GM12873 (cell line): ENCODE measurements around the gene TXNDC2.

ENCODE experiments used
- TF ChIP-seq, protein P1 (sequence below): IDR thresholded peaks from 2 replicates; pipeline ENCODE4 v1.5.1; 2012; ENCODE audit warnings: low read depth, mild to moderate bottlenecking, moderate library complexity, low read length, control low read depth; ENCODE audit not compliant: insufficient read depth; ENCODE audit errors: missing control alignments

TXNDC2 gene

GRCh38 chr18:9885170-9886004, at the start of gene TXNDC2:
TXNDC2 (plus strand) TSS chr18:9885973; CDS start chr18:9886681, 708 bp downstream.
- TF ChIP-seq, protein P1, sequence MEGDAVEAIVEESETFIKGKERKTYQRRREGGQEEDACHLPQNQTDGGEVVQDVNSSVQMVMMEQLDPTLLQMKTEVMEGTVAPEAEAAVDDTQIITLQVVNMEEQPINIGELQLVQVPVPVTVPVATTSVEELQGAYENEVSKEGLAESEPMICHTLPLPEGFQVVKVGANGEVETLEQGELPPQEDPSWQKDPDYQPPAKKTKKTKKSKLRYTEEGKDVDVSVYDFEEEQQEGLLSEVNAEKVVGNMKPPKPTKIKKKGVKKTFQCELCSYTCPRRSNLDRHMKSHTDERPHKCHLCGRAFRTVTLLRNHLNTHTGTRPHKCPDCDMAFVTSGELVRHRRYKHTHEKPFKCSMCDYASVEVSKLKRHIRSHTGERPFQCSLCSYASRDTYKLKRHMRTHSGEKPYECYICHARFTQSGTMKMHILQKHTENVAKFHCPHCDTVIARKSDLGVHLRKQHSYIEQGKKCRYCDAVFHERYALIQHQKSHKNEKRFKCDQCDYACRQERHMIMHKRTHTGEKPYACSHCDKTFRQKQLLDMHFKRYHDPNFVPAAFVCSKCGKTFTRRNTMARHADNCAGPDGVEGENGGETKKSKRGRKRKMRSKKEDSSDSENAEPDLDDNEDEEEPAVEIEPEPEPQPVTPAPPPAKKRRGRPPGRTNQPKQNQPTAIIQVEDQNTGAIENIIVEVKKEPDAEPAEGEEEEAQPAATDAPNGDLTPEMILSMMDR, result no peak

GRCh38 chr18:9838144-9838877, 47.5 kb upstream of the TXNDC2 start:
- TF ChIP-seq, protein P1, result no peak

GRCh38 chr18:9839211-9839610, 46.6 kb upstream of the TXNDC2 start:
- TF ChIP-seq, protein P1, result no peak

DNA sequence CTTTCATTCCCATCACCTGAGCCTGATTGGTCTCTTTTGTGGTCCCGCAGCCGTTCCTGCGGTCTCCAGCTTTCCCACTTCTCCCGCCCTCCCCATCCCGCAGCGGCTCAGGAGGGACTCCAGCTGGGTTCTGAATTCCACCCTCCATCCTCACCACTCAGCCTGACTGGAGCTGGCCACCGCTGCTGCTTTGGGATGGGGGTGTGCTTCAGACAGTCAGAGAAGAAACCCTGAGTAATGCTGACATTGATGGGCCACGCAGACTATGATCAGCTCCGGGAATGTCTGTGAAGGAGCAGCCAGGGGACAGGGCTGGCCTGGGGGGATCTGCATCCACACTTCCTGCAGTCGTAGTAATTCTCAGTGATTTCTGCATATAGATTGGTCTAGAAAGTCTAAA, 45.9 kb upstream of the TXNDC2 start:
- TF ChIP-seq, protein P1, result no peak

DNA sequence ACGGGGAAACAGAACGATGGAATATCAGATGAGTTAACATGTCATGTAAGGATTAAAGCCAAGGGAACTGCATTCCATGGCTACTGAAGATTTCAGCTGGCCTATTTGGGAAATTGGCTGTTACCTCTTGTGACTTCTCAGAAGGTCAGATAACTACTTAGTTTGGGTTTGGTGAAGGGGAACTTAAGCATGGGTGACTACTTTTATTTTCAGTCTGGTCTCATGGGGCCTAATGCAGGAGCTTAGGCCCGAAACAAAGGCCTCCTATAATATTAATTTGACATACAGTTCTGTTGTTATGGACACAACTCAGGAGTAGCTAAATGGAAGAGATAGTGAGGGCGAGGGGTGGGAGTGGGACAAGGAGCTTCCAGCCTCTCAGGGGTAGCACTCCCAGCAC, 44.0 kb upstream of the TXNDC2 start:
- TF ChIP-seq, protein P1, result no peak

DNA sequence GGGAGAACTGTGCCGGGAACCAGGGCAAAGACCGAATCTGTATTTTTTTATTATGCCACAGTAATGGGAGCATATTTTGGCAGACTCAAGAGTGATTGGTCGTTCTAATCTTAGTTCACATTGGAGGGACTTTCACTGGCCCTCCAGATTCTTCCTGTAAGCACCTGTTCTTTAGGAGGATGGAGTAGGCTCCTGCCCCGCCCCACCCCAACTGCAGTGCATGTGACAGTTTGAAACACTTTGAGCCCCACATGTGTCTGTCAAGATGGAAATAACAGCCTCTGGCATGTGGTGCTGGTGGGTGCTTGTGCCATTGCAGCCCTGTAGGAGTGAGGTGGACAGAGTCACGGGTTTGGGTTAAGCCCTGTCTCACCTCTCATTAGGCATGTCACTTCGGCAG, 43.3 kb upstream of the TXNDC2 start:
- TF ChIP-seq, protein P1, result no peak

DNA sequence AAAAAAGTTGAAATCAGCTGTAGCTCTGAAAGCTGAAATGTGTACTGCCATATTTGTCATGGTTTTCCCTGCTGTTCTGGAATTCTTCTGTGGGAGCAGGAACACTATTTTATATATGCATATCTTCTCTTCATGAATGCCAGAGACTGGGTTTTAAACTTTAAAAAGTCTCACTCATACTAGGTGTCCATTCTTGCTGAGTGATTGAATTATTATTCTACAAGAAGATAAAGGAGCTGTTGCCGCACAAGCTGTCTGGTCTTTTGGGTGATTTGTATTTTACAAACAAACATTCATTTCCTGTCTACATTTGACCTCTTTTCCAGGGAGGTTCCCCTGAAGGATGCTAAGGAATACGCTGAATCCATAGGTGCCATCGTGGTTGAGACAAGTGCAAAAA, 40.5 kb upstream of the TXNDC2 start:
- TF ChIP-seq, protein P1, result no peak
